MM.1S (cell line): ENCODE measurements around the gene TRIM8.

Source experiments
- DNase-seq: peaks from one replicate; pipeline ENCODE4 v3.0.0-alpha.2; 2015
- H2AFZ ChIP-seq: fragments of 300-600 bp; sonication (generic); 2 replicates; pipeline ENCODE4 v1.6.0; 2016; ENCODE audit warnings: antibody characterized with exemption, low read length
- H3F3A ChIP-seq: fragments of 300-600 bp; sonication (generic); 2 replicates; pipeline ENCODE4 v1.6.1; 2016; ENCODE audit warnings: mild to moderate bottlenecking, antibody characterized with exemption, low read length, moderate library complexity, mixed read lengths; ENCODE audit not compliant: insufficient read depth
- H3K27ac ChIP-seq: fragments of 300-600 bp; sonication (generic); 2 replicates; pipeline ENCODE4 v1.5.1; 2016; ENCODE audit warnings: mild to moderate bottlenecking, low read length
- H3K27me3 ChIP-seq: fragments of 300-600 bp; sonication (generic); replicated peaks from 2 replicates; pipeline ENCODE4 v1.6.0; 2016; ENCODE audit warnings: low read length; ENCODE audit not compliant: insufficient read depth
- H3K36me3 ChIP-seq: fragments of 300-600 bp; sonication (generic); replicated peaks from 2 replicates; pipeline ENCODE4 v1.6.1; 2016; ENCODE audit warnings: mild to moderate bottlenecking, low read length, mixed read lengths; ENCODE audit not compliant: insufficient read depth
- H3K4me1 ChIP-seq: fragments of 300-600 bp; sonication (generic); 2 replicates; pipeline ENCODE4 v1.6.1; 2016; ENCODE audit warnings: low read length, mixed read lengths
- H3K4me2 ChIP-seq: fragments of 300-600 bp; sonication (generic); 2 replicates; pipeline ENCODE4 v1.6.0; 2016; ENCODE audit warnings: low read depth, low read length
- H3K4me3 ChIP-seq: fragments of 300-600 bp; sonication (generic); 2 replicates; pipeline ENCODE4 v1.5.1; 2016; ENCODE audit warnings: low read length, mixed read lengths
- H3K79me2 ChIP-seq: fragments of 300-600 bp; sonication (generic); 2 replicates; pipeline ENCODE4 v1.6.1; 2016; ENCODE audit warnings: mixed run types, low read length, mixed read lengths
- H3K9ac ChIP-seq: fragments of 300-600 bp; sonication (generic); 2 replicates; pipeline ENCODE4 v1.6.1; 2016; ENCODE audit warnings: low read length, mixed read lengths
- H3K9me2 ChIP-seq: fragments of 300-600 bp; sonication (generic); replicated peaks from 2 replicates; pipeline ENCODE4 v1.6.1; 2016; ENCODE audit warnings: mild to moderate bottlenecking, low read length, mixed read lengths; ENCODE audit not compliant: insufficient read depth
- H3K9me3 ChIP-seq: fragments of 300-600 bp; sonication (generic); replicated peaks from 2 replicates; pipeline ENCODE4 v1.6.1; 2016; ENCODE audit warnings: mild to moderate bottlenecking, low read length, mixed read lengths; ENCODE audit not compliant: insufficient read depth
- H4K20me1 ChIP-seq: fragments of 300-600 bp; sonication (generic); 2 replicates; pipeline ENCODE4 v1.6.1; 2016; ENCODE audit warnings: mild to moderate bottlenecking, low read length, moderate library complexity, mixed read lengths; ENCODE audit not compliant: insufficient read depth
- EZH2 ChIP-seq: fragments of 300-600 bp; sonication (generic); optimal IDR thresholded peaks from 2 replicates; pipeline ENCODE3; 2017; ENCODE audit warnings: low read depth, mild to moderate bottlenecking, antibody characterized with exemption, low read length, mixed read lengths
- EZH2phosphoT487 ChIP-seq: fragments of 300-600 bp; sonication (generic); IDR thresholded peaks from 2 replicates; pipeline ENCODE4 v1.6.1; 2018; ENCODE audit warnings: antibody characterized with exemption, low read length
- TF ChIP-seq, protein P1 (sequence below): fragments of 300-600 bp; sonication (generic); IDR thresholded peaks from 2 replicates; pipeline ENCODE4 v1.5.1; 2016; ENCODE audit warnings: antibody characterized with exemption, low read length, mixed read lengths

Gene TRIM8

DNA sequence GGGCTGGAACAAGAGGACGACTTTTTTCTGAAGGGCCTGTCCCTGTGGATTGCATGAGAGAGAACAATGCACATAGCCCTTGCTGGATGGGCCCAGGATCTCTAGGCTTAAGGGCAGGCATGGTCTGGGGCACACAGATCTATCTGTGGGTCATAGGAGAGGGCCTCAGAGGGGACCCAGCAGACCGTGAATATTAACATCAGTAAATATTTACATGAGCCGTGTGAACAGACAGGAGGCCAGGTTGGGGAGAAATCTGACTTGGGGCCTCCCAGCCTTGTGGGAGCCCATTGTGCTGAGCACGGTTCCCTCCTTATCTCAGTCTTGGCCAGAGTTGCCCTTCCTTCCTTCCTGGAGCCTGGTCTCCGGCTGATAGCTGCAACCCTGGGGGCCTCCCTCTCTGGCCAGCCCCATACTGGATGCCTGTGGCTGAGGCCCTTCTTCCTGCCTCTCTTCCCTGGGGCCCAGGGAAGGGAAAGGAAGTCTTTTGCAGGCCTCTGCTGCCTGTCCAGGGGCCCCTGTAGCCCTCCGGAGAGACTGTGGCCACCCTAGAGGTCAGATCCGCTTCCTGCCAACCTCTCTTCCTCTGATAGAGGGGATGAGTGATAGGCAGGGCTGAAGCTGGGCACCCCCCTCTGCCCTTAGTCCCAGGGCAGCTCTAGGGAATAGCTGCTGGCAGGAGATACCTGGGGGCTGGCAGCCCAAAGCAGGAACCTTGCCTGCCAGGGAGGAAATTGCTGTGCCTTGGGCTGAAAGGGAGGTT is 44.5 kb upstream of the TRIM8 start:
- H3K27me3 ChIP-seq: no peaks in the 10 kb centered on the region
- H3K4me1 ChIP-seq: no peaks in the 10 kb centered on the region
- TF ChIP-seq, protein P1, sequence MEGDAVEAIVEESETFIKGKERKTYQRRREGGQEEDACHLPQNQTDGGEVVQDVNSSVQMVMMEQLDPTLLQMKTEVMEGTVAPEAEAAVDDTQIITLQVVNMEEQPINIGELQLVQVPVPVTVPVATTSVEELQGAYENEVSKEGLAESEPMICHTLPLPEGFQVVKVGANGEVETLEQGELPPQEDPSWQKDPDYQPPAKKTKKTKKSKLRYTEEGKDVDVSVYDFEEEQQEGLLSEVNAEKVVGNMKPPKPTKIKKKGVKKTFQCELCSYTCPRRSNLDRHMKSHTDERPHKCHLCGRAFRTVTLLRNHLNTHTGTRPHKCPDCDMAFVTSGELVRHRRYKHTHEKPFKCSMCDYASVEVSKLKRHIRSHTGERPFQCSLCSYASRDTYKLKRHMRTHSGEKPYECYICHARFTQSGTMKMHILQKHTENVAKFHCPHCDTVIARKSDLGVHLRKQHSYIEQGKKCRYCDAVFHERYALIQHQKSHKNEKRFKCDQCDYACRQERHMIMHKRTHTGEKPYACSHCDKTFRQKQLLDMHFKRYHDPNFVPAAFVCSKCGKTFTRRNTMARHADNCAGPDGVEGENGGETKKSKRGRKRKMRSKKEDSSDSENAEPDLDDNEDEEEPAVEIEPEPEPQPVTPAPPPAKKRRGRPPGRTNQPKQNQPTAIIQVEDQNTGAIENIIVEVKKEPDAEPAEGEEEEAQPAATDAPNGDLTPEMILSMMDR: no peak
- TF ChIP-seq EZH2phosphoT487 (no peak), EZH2 (no peak)
- H3K79me2 ChIP-seq: no peaks in the 10 kb centered on the region
- H3K4me3 ChIP-seq: no peak overlapping the region
- H3K27ac ChIP-seq: no peak overlapping the region
- no peak overlapping the region for H2AFZ ChIP-seq
- no peak for DNase-seq
- no peaks in the 10 kb centered on the region for H3F3A ChIP-seq
- H3K36me3 ChIP-seq: no peaks in the 10 kb centered on the region
- H3K9ac ChIP-seq: no peak overlapping the region
- no peaks in the 10 kb centered on the region for H4K20me1 ChIP-seq
- H3K9me3 ChIP-seq: no peaks in the 10 kb centered on the region
- H3K4me2 ChIP-seq: no peak overlapping the region
- H3K9me2 ChIP-seq: no peaks in the 10 kb centered on the region

DNA sequence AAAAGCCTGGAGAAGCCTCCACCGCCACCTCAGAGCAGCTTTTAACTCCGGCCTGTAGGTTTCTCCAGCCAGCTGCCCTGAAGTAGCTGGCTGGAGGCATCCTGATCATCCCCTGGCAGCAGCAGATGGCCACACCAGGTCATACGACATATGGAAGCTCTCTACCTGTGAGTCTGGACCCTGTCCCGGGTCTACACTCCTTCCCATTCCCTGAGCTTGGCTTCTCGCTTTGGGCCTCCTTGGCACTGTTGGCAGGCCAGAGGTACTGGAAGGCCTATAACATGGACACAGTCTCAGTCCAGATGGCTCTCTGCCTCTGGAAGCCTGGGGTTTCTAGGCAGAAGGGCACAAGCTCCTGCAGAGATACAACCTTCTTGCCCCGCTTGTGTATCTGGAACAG is 43.5 kb upstream of the TRIM8 start:
- Histone ChIP-seq H3K36me3 (no peaks in the 10 kb centered on the region), H3K4me3 (no peak overlapping the region), H3K4me1 (no peaks in the 10 kb centered on the region), H3K27ac (no peak overlapping the region), H3F3A (no peaks in the 10 kb centered on the region), H2AFZ (no peak overlapping the region), H4K20me1 (no peaks in the 10 kb centered on the region), H3K79me2 (no peaks in the 10 kb centered on the region), H3K9me3 (no peaks in the 10 kb centered on the region), H3K27me3 (no peaks in the 10 kb centered on the region), H3K9ac (no peak overlapping the region), H3K9me2 (no peaks in the 10 kb centered on the region), H3K4me2 (no peak overlapping the region)
- TF ChIP-seq, protein P1: no peak
- TF ChIP-seq EZH2: no peak
- no peak for TF ChIP-seq EZH2phosphoT487
- DNase-seq: no peak

DNA sequence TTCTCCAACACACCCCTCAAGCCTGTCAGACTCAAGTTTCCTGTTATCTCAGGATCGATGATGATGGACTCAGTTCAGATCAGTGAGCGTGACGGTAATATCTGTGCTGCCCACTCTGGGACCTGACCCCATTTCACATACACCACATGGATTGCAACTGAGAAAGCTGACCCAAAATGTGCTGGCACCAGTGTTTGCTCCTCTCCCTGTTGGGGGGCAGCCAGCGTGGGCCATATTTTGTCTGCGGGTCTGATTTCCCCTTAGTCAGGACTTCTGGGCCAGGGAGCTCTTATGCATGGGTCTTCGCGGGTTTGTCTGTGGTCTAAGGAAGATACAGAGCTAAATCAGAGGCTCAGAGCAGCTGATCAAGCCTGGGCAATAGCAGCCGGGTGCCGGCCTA is 42.6 kb upstream of the TRIM8 start:
- H3K4me2 ChIP-seq: no peak overlapping the region
- no peak overlapping the region for H3K9ac ChIP-seq
- no peak for TF ChIP-seq EZH2phosphoT487
- TF ChIP-seq, protein P1: no peak
- no peak for TF ChIP-seq EZH2

More for the DNA sequence above, 42.6 kb upstream of the TRIM8 start:
- no peaks in the 10 kb centered on the region for H3F3A ChIP-seq
- no peak overlapping the region for H3K27ac ChIP-seq
- H3K4me1 ChIP-seq: no peaks in the 10 kb centered on the region
- no peak overlapping the region for H3K4me3 ChIP-seq
- H3K36me3 ChIP-seq: no peaks in the 10 kb centered on the region
- no peaks in the 10 kb centered on the region for H3K79me2 ChIP-seq
- DNase-seq: no peak
- H3K27me3 ChIP-seq: no peaks in the 10 kb centered on the region
- no peaks in the 10 kb centered on the region for H4K20me1 ChIP-seq
- no peak overlapping the region for H2AFZ ChIP-seq
- H3K9me2 ChIP-seq: no peaks in the 10 kb centered on the region
- H3K9me3 ChIP-seq: no peaks in the 10 kb centered on the region
